Caco-2 (cell line): ENCODE results near the gene SMG7. TPM values are rescaled to one million over a fixed set of nuclear protein-coding genes. Genes with fewer than 3 reads are reported as not detected.

ENCODE experiments used
- BruUV-seq: library from RNA; stranded (reverse); fragments of 400-500 nt; replicated peaks from 2 replicates; lab custom pipeline; 2021; lab: Mats Ljungman, UMichigan
- CTCF ChIA-PET: fragments of 300-600 bp; sonication (Branson Sonifier 250); formaldehyde crosslinking; loops from one replicate; lab custom pipeline; 2022; ENCODE audit warnings: antibody characterized with exemption; lab: Charles Lee
- POLR2A ChIA-PET: fragments of 300-600 bp; sonication (Branson Sonifier 250); formaldehyde crosslinking; loops from one replicate; lab custom pipeline; 2022; ENCODE audit warnings: antibody characterized with exemption; lab: Charles Lee
- DNase-seq, 2 experiments: peaks; one replicate each; pipeline versions ENCODE4 v3.0.0 to v3.0.0-alpha.2; 2020 to 2022
- H3K27me3 ChIP-seq: replicated peaks from 2 replicates; pipeline ENCODE4 v1.6.0; 2011; ENCODE audit warnings: low read length; ENCODE audit not compliant: control insufficient read depth, insufficient read depth
- H3K36me3 ChIP-seq: 2 replicates; pipeline ENCODE4 v1.5.1; 2011; ENCODE audit warnings: low read length; ENCODE audit not compliant: control insufficient read depth, insufficient read depth
- H3K4me1 ChIP-seq: fragments of 250-450 bp; sonication (Bioruptor Pico); 2 replicates; pipeline ENCODE4 v1.5.1; 2020; ENCODE audit warnings: mild to moderate bottlenecking
- H3K4me3 ChIP-seq: 2 replicates; pipeline ENCODE4 v1.5.1; 2011; ENCODE audit warnings: low read depth, mild to moderate bottlenecking, control low read depth, low read length
- H3K9me3 ChIP-seq: fragments of 250-450 bp; sonication (Bioruptor Pico); 2 replicates; pipeline ENCODE4 v1.5.1; 2020; ENCODE audit warnings: mild to moderate bottlenecking, moderate library complexity
- H3K27ac Mint-ChIP-seq: one replicate; pipeline ENCODE4 v1.8.0; 2022; ENCODE audit warnings: mixed read lengths; ENCODE audit not compliant: unreplicated experiment
- H3K27me3 Mint-ChIP-seq: one replicate; pipeline ENCODE4 v1.8.0; 2022; ENCODE audit warnings: mixed read lengths; ENCODE audit not compliant: insufficient read depth, unreplicated experiment
- H3K36me3 Mint-ChIP-seq: one replicate; pipeline ENCODE4 v1.8.0; 2022; ENCODE audit warnings: mild to moderate bottlenecking, mixed read lengths; ENCODE audit not compliant: insufficient read depth, unreplicated experiment
- H3K4me1 Mint-ChIP-seq: one replicate; pipeline ENCODE4 v1.8.0; 2022; ENCODE audit warnings: low read depth, mixed read lengths; ENCODE audit not compliant: unreplicated experiment
- H3K4me3 Mint-ChIP-seq: one replicate; pipeline ENCODE4 v1.8.0; 2022; ENCODE audit warnings: mild to moderate bottlenecking, moderate library complexity, mixed read lengths; ENCODE audit not compliant: unreplicated experiment
- H3K9me3 Mint-ChIP-seq: one replicate; pipeline ENCODE4 v1.8.0; 2022; ENCODE audit warnings: mixed read lengths; ENCODE audit not compliant: unreplicated experiment
- CTCF ChIP-seq, 2 experiments: fragments of 200-600 bp in 1 of 2; IDR thresholded peaks; 1 replicate in 1 of 2; 2 replicates in 1 of 2; pipeline versions ENCODE4 v1.5.1 to v1.8.0; 2011 to 2022; ENCODE audit warnings: antibody characterized with exemption in 1 of 2, control low read depth in 1 of 2, inconsistent platforms in 1 of 2, low read depth in 1 of 2, low read length in 1 of 2, mild to moderate bottlenecking in 1 of 2, moderate library complexity in 1 of 2; ENCODE audit not compliant: insufficient read depth in 1 of 2, severe bottlenecking in 1 of 2, unreplicated experiment in 1 of 2
- intact Hi-C: fragments of 100-400 bp; cut with micrococcal nuclease; formaldehyde crosslinking; loops from one replicate; pipeline ENCODE4 v1.10.0; 2022; ENCODE audit not compliant: unreplicated experiment
- total RNA-seq: library from RNA; stranded (reverse); gene quantifications from 2 replicates; pipeline ENCODE4 v1.2.3, GENCODE V29; 2022

The SMG7 gene
- total RNA-seq, 1 experiment from 2014 or later = 57.8 TPM

GRCh38 chr1:183590244-183591191 lies 118.2 kb downstream of the SMG7 start, which contains the start of gene NCF2:
Gene NCF2, minus strand, starts transcription at chr1:183590459. Its CDS starts 130 bp downstream, at chr1:183590329.
- BruUV-seq = no TSS peak
- Mint-ChIP-seq H3K36me3 (no peaks in the 10 kb centered on the region), H3K9me3 (no peaks in the 10 kb centered on the region), H3K4me3 (no peak within 1 kb of the TSS), H3K4me1 (no peaks in the 10 kb centered on the region), H3K27me3 (no peaks in the 10 kb centered on the region), H3K27ac (no peak within 1 kb of the TSS)
- Histone ChIP-seq H3K9me3 (no peaks in the 10 kb centered on the region), H3K27me3 (no peaks in the 10 kb centered on the region), H3K4me3 (no peak within 1 kb of the TSS), H3K4me1 (no peaks in the 10 kb centered on the region), H3K36me3 (no peaks in the 10 kb centered on the region)
- DNase-seq = no peak
- ChIA-PET POLR2A (no interaction called here), CTCF (no interaction called here)
- intact Hi-C loops = no loop called here
- TF ChIP-seq CTCF (IDR thresholded peaks at IDR 0.05; ENCODE audit: insufficient read depth in 1 of 2, low read depth in 1 of 2, low read length in 1 of 2, severe bottlenecking in 1 of 2, unreplicated experiment in 1 of 2) = no peak

- H3K4me3 Mint-ChIP-seq = no peak overlapping the region
- no peaks in the 10 kb centered on the region for H3K27me3 Mint-ChIP-seq
- no peaks in the 10 kb centered on the region for H3K36me3 ChIP-seq
- POLR2A ChIA-PET = no interaction called here
- CTCF ChIA-PET = interaction anchor here (0.5 to 0.6 kb wide), 2 partner anchors 17 to 53 kb away, joined by 3 to 4 read pairs; no protein-coding TSS in a partner anchor
- H3K4me3 ChIP-seq = no peak overlapping the region
- no peak for DNase-seq
- no peaks in the 10 kb centered on the region for H3K9me3 ChIP-seq
- no peaks in the 10 kb centered on the region for H3K27me3 ChIP-seq
- BruUV-seq = no TSS peak
- no peaks in the 10 kb centered on the region for H3K4me1 Mint-ChIP-seq
- no peak for TF ChIP-seq CTCF (IDR thresholded peaks at IDR 0.05; ENCODE audit: insufficient read depth in 1 of 2, low read depth in 1 of 2, low read length in 1 of 2, severe bottlenecking in 1 of 2, unreplicated experiment in 1 of 2)
- H3K27ac Mint-ChIP-seq = no peak overlapping the region
- no peaks in the 10 kb centered on the region for H3K9me3 Mint-ChIP-seq
- no peaks in the 10 kb centered on the region for H3K36me3 Mint-ChIP-seq
- no peaks in the 10 kb centered on the region for H3K4me1 ChIP-seq
- intact Hi-C loops = no loop called here
Measured at GRCh38 chr1:183592733-183593132, 120.4 kb downstream of the SMG7 start.

- Mint-ChIP-seq H3K4me1 (no peaks in the 10 kb centered on the region), H3K27me3 (no peaks in the 10 kb centered on the region), H3K36me3 (no peaks in the 10 kb centered on the region), H3K4me3 (no peak overlapping the region), H3K27ac (no peak overlapping the region), H3K9me3 (no peaks in the 10 kb centered on the region)
- no peak overlapping the region for H3K4me3 ChIP-seq
- H3K36me3 ChIP-seq = no peaks in the 10 kb centered on the region
- no peak for TF ChIP-seq CTCF (IDR thresholded peaks at IDR 0.05; ENCODE audit: insufficient read depth in 1 of 2, low read depth in 1 of 2, low read length in 1 of 2, severe bottlenecking in 1 of 2, unreplicated experiment in 1 of 2)
- intact Hi-C loops = no loop called here
- ChIA-PET CTCF (interaction anchor here (0.5 kb wide), 1 partner anchor 17 kb away, joined by 3 read pairs; no protein-coding TSS in a partner anchor), POLR2A (no interaction called here)
- no peaks in the 10 kb centered on the region for H3K9me3 ChIP-seq
- H3K27me3 ChIP-seq = no peaks in the 10 kb centered on the region
- no peak for DNase-seq
- BruUV-seq = no TSS peak
- no peaks in the 10 kb centered on the region for H3K4me1 ChIP-seq
Measured at GRCh38 chr1:183593356-183593755, 121.1 kb downstream of the SMG7 start.
